NCI-H345 treated with DMSO at 0.1 percent for 48 hours (cell line): Measurements from ENCODE around the gene ELF5.
A peak's percentile ranks its signal among the peaks of the same experiment; 100 is the strongest.

ENCODE experiments used
- DNase-seq: peaks from one replicate; lab custom pipeline; 2025; ENCODE audit not compliant: unreplicated experiment; lab: John Stamatoyannopoulos, UW

The ELF5 gene

DNA sequence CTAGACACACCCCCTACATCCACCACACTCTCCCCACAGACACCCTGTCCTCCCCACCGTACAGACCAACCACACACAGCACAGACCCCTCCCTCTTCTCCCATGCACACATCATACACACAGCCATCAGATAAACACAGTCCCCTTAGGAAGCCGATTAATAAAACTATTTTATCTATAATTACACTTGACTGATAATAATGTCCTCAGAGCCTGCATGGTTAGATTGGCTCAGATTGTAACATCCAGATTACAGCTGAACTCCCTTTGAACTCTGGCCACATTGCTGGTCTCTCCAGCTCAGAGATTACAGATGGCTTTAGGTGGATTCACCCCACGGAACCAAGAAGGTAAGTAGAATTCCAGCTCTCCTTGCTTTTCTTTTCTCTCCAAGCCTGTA is 9.5 kb upstream of the ELF5 start:
- no peak for DNase-seq

DNA sequence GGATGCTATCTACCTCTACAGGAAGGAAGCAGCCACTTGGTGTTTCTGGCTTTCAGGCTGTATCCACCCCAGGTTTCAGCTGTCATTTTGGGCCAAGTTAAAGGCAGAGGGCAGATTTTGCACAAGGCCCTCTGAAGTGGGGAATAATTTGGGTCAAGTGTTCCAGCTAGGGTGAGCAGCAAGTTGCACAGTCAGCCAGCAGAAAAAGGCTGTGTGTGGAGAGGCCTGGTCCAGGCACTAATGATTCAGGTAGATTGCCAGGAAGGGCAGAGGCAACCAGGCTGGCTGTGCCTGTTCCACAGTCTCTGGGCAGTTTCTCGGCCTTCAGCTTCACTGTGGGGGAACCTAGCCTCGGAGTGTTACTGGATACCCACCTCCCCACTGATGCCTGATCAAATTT is 8.6 kb upstream of the ELF5 start:
- no peak for DNase-seq

DNA sequence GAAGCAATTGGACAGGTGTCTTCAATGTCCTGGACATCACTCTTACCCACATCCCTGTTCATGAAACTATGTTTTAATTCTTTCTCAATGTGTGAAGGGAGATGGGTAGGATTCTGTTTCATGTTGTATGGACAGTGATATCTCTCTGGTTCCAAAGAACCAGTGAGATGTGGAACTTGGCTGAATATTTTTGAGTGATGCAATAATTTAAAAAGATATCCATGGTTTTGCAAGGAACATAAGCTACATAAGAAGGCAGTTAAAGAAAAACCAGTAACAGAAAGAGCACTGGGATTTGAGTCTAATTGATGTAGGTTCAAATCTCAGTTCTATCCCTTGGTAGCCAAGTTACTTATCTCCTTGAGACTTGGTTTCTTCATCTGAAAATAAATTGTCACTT is 7.7 kb upstream of the ELF5 start:
- no peak for DNase-seq

DNA sequence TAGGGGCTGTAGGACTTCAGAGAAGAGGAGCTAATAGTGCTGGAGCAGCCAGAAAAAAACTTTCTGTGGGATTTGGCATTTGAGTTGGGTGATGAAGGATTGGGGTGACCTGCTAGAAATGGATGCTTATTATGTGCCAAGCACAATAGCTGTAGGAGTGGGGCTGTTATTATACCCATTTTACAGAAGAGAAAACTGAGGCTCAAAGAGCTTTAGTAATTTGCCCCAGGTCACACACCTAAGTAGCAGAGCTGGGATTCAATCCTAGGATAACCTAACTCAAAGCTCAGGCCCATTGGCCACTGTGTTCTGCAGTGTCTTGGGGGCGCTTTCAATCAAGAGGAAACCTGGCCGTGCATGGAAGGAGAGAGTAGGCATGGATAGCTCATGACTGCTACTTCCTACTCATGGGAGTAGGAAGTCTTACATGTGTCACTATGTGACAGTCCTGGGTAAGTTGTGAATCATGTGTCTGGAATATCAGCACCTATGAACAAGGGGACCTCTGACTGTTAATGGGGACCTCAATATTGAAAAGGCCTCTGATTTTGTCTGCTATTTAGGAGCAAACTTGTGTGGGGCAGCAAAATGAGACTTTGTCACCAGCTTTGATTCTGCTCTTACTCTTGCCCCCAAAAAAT is 6.1 kb upstream of the ELF5 start:
- no peak for DNase-seq

DNA sequence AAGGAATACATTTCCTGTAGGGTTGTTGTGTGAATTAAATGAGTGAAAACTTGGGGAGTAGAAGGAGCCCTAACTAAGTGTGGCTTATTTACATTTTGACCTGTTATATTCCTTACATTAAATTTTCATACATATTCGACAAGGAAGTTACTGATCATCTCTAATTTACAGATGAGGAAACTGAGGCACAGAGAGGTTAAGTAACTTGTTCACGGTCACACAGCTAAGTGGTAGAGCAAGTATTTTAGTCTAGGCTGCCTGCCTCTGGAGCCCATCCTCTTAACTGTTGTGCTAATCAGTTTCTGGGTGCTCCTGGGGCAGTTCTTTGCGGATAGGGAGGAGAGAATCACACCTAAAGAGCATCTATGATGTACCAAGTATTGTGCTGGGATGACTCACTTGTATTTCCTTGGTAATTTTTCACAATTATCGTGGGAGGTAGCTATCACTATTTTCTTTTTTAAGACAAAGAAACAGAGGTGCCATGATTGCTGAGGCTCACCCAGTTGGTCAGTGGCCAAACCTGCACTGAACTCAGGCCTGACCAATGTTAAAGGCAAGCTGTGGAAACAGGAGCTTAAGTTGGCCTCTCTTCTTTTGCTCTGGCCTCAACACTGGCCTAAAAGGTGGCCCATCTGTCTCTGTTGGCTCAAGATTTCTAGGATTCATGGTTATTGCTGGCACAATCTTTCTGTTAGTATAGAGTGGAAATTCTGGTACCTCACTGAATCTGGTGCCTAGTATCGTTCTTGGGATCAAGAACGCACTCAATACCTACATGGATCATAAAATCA is 2.9 kb upstream of the ELF5 start:
- DNase-seq: no peak

DNA sequence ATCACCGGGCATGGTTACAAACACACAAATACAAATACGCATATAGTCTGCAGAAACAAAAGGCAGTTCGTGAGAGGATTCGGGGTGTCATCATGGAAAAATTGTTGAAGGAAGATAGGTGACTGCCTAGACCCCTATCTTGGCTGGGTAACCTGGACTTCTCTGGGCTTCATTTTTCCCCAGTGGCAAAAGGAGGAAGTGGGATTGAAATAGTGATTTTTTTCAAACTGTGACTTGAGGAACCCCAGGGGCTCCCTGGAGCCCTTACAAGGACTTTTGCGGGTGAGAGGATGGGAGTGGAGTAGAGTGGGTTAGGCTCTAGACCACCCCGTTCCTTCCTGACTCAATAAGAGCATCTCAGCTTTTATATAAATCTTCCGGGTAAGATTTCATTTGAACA is 1.0 kb upstream of the ELF5 start:
- no peak for DNase-seq

DNA sequence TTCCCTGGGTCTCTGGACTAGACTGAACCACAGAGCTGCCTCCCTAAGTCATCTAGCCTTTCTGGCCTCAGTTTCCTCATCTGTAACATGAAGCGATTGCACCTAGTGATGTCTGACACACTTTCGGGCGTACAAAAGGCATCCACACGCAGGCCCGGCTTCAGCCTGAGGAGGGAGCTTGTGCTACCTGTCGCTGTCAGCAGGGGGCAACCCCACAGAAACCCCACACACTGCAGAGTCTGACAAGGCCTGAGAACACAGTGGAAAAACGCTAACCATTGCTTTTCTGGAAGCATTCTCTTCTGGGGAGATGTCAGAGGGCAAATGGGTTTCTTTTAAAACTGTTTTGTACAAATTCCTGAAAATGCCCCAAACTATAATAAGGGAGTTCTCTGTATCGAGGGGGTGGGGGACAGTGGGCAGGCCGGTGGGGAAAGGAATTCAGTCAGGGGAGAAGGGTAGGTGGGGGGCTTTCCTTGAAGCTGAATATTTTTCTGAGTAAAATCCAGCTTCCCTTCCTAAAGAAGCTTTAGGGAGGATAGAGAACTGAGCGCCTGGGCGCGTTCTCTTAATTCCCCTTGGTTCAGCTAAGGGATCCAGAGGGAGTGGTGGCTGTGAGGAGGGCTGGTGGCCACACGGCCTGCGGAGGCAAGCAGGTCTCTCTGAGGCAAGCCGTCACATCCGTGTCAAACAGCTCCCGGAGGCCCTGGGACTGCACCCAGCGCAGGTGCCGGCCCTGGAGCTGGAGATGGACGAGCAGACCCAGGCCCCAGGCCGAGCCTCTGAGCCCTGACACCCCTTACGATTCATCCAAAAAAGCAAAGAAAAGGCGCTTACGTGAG is 533 bp downstream of the ELF5 start:
- no peak for DNase-seq

DNA sequence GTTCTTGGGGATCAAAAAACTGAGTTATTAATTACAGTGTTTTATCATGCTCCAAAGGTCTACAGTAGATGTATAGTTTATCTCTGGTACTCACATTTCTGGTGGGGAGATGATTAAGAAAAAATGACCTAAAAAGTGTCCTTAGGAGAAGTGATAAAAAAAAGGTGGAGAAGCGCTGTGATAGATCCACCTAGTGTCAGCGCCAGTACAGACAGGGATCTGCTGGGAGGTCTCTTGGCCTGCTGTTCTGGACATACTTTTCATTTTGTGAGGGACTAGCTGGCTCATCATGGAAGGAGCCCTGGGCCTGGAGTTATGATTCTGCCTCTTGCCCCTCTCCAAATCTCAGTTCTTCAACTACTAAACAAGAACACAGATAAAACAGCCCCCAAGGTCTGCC is 2.9 kb downstream of the ELF5 start:
- DNase-seq: no peak

DNA sequence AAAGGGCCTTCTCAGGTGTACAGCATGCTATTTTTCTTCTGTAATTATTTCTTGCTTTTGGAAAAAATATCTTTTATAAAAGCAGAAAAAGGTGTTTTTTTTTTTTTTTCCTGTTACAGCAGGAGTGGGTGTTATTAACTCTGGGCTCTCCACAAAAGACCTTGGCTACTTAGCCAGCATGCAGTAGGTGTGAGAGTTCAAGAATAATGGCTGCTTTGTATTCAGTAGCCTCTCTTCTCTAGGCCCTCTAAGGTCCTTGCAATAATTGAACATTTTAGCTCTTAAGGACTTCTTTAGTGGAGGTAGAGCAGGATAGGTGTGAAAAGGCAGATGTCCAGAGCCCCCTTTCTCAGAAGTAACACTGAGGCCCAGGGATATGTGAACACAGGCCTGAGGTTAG is 3.4 kb downstream of the ELF5 start:
- no peak for DNase-seq

DNA sequence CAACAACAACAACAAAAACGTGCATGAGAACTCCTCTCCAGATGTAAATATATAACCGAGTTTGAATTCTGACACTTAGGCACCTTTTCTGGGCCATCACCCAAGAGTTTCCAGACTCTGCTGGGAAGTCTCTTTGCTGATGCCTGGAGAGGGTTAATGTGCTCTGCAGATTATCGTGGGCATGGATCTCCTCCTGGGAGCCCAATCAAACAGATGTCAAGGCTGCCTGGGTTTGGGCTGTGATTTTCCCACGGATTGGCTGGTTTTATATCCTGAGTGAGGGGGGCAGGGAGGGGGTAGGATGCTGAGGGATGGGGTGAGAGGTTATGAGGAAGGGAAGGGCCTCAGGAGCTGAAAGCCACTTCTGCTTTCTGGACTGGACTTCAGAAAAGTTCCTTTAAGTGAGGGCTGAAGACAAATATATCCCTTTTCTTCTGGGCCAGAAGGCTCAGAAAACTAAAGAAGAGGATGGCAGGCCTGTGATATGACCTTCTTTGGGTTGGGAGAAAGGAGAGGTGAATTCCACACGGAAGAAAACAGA is 4.2 kb downstream of the ELF5 start:
- no peak for DNase-seq

DNA sequence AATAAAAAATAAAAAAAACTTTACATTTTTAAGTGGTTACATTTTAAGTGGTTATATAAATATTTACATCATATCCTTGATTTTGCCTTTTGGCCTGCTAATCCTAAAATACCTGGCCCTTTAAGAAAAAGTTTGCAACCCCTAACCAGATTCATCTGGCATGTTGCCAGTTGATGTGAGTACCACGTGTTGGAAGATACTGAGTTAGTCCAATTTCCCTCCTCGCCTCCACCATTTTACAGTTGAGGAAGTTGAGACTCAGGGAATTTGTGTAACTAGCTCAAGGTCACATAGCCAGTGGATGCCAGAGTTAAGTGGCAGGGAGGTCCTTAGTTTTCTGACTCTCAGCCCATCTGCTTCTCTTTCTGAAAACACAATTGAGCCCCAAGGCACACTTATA is 5.1 kb downstream of the ELF5 start:
- no peak for DNase-seq

DNA sequence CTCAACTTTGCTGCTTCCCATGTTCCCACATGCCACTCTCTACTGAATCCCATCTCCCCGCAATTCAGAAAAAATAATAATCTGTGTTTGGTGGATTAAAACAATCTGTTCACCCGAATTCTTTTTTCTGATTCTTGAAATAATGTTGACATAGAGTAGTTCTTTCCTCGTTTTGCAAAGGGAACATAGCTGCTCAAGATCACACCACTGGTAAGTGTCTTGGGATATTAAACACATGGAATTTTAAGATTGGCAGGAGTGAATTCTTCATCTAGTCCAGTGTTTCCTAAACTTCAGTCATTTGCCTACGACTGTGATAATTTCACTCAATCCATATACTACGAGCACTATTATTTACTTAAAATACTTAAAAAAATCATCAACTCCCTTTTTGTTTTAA is 6.0 kb downstream of the ELF5 start:
- no peak for DNase-seq

DNA sequence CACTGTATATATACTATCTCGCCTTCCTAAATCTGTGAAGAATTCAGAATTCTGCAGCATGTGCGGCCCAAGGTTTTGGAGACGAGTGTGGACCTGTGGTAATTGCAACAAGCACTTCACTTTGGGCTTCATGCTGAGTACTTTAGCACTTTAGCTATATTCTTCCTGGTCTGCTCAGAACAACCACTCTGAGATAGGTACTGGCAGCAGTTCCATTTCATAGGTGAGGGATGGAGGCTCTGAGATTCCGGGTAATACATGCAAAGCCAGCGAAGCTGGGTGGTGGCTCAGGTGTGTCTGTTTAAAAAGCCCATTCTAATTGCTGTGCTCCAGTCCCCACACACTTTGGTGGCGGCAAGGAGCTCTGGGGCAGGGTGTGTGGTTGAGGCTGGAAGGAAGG is 6.4 kb downstream of the ELF5 start:
- no peak for DNase-seq

DNA sequence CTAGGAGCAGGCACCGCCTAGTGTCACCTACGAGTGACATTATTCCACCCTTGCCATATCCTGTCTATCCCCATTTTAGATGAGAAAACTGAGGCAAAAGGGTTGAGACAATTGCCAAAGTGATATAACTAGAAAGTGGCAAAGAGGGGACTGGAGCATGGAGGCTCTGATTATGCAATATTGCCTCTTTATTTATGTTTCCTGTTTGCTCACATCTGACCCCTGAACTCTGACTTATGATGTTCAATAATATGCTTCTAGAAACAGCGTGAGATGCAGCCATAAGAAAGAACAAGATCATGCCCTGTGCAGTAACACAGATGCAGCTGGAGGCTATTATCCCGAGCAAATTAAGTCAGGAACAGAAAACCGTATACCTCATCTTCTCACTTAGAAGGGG is 7.7 kb downstream of the ELF5 start:
- DNase-seq: no peak

DNA sequence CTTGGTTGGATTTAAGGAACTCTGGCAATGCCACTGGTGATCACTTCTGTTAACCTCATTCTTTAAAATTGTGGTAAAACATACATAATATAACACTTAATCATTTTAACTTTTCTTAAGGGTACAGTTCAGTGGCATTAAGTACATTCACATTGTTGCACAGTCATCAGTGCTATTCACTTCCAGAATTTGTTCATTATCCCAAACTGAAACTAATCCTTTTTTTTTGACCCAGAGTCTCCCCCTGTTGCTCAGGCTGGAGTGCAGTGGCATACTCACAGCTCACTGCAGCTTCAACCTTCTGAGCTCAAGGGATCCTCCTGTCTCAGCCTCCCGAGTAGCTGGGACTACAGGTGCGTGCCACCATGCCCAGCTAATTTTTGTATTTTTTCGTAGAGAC is 10.6 kb downstream of the ELF5 start:
- DNase-seq: no peak

DNA sequence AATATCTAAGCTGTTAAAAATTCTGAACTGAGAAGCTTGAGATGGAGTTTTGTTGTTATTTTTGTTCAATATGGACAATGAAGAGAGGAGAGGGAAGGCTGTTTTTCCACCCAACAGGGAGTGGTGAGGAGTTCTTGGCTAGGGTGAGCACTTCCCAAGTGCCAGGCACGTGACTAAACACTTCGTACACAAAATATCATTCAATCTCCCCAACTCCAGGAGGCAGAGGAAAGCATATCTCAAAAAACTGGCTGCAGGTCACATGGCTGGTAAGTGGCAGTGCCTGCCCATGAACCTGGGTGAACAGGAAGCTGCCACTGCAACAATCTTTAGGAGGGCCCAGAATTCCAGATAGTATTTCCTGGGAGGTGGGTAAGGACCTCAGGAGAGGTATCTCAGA is 11.6 kb downstream of the ELF5 start:
- DNase-seq: no peak

DNA sequence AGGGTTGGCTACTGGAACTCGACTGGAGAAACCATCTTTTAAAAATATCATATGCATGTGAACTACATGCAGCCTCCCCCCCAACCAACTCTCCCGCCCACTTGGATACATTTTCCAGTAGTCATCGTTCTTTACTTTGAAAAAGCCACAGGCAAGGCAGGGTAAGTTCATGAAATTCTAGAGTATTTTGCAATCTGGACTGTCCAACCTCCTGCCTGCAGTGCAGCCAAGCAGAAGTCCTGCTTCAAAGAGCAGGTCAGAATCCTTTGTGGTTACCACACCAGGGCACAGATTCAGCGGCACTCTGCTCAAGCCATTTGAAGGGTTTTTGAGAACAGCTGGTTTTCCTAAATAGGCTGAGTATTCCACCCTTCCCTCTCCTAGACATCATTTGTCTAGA is 12.1 kb downstream of the ELF5 start:
- no peak for DNase-seq

DNA sequence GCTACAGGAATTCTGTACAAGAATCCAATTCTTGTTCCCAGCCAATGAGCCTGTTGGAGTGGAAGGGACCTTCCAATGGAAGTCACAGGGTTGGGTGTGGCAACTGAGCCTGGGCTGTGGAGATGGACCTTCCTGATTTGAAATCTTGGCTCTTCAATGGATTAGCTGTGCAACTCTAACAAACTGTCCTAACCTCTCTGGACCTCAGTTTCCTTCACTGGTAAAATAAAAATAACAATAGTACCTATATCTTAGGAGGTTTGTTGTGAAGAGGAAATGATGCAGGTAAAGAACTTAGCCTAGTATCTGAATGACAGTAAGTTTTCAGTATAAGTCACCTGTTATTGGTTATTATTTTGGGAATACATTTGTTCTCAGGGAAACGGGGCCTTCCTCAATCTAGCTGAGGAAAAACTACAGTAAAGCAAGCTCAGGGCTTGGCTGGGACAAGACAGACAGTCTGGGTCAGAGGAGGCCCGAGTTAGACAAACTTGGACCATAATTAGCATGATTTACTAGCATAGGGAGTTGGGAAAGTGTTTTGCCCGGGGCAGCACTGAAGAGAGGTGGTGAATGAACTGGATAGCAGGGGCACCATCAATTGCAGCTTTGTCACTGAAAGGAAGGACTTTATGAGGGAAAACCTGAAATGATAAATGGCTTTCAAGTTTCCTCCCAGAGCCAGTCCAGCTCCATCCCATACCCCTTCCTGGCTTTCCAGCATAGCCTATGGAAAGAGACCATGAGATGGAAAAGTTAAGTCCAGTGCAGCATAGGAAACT is 13.7 kb downstream of the ELF5 start:
- DNase-seq: no peak

DNA sequence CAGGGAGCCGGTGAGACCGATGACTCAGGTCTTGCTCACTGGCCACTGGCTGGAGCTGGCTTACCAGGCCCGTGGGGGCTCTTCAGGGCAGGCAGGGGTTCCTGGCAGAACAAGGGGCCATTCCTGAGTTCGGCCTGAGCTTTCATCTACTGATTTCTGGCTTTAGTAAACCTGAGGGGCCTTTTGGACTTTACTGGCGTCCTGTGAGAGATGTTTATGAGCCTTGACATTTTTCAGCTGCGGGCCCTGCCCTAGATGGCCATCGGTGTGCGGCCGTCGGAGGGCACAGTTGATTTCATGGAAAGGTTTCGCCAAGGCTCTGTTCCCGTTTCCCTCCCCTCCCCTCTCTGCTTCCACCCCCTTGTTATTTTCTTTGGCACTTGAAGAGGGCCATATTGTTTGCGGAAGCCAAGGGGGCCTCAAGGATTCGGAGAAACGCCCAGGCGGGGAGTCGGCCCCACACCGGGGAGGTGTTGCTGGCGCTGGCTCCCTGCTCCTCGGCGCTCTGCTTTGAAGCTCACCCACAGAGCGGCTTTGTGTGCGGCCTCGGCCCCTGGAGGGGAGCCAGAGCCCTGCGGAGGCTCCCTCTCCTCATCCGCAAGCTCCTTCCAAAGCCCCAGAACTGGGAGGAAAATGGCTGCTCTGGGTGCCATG is 17.7 kb downstream of the ELF5 start:
- peak; percentile 73 for DNase-seq

DNA sequence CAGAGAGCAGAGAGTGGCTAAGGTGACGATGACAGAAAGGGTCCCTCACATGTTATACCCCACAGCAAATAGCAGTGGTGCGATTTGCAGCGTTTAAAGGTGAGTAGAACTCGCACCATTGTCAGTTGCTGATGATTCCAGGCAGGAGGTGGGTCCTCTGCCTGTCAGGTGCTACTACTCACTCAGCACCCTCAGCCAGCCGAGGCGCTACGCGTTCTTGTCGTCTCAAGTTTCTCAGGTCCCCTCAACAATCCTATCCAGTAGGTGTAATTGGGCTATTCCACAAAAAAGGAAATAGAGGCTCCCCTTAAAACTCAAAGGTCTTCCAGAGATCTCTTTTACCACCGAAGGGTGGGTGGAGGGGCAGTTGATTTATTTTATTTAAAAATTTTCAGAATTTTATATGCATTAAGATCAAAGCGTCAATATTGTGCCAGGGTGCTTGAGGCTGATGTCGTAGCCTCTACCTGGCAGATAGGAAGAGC is 18.3 kb downstream of the ELF5 start:
- DNase-seq: no peak
